Loucy (cell line): Measurements from ENCODE around the gene CASP7.

ENCODE experiments used
- H2AFZ ChIP-seq: fragments of 200-600 bp; sonication (generic); 2 replicates; pipeline ENCODE4 v1.6.0; 2016; ENCODE audit warnings: antibody characterized with exemption, mild to moderate bottlenecking, low read length, moderate library complexity
- H3F3A ChIP-seq: fragments of 200-600 bp; 2 replicates; pipeline ENCODE4 v1.6.0; 2016; ENCODE audit warnings: antibody characterized with exemption, low read depth, mild to moderate bottlenecking
- H3K27me3 ChIP-seq: fragments of 200-600 bp; sonication (generic); 2 replicates; pipeline ENCODE4 v1.6.1; 2014; ENCODE audit warnings: low read length, mild to moderate bottlenecking; ENCODE audit not compliant: insufficient read depth, poor library complexity, severe bottlenecking
- H3K36me3 ChIP-seq: fragments of 200-600 bp; sonication (generic); 2 replicates; pipeline ENCODE4 v1.6.1; 2016; ENCODE audit warnings: low read length; ENCODE audit not compliant: insufficient read depth
- H3K4me1 ChIP-seq: fragments of 200-600 bp; sonication (generic); 2 replicates; pipeline ENCODE4 v1.5.1; 2014; ENCODE audit warnings: low read length, mild to moderate bottlenecking; ENCODE audit not compliant: insufficient read depth, poor library complexity, severe bottlenecking
- H3K4me2 ChIP-seq: fragments of 200-600 bp; sonication (generic); 2 replicates; pipeline ENCODE4 v1.6.0; 2014; ENCODE audit warnings: antibody characterized with exemption, low read length, low read depth, mild to moderate bottlenecking; ENCODE audit not compliant: poor library complexity, severe bottlenecking
- H3K4me3 ChIP-seq: fragments of 200-600 bp; sonication (generic); 2 replicates; pipeline ENCODE4 v1.5.1; 2014; ENCODE audit warnings: low read length, mild to moderate bottlenecking, mixed read lengths; ENCODE audit not compliant: poor library complexity, severe bottlenecking
- H3K79me2 ChIP-seq: fragments of 200-600 bp; sonication (generic); 2 replicates; pipeline ENCODE4 v1.6.1; 2014; ENCODE audit warnings: low read length; ENCODE audit not compliant: insufficient read depth
- H3K9ac ChIP-seq: fragments of 200-600 bp; sonication (generic); 2 replicates; pipeline ENCODE4 v1.6.0; 2014; ENCODE audit warnings: mild to moderate bottlenecking, low read depth, low read length, moderate library complexity; ENCODE audit not compliant: poor library complexity, severe bottlenecking
- H3K9me2 ChIP-seq: fragments of 200-600 bp; sonication (generic); replicated peaks from 2 replicates; pipeline ENCODE4 v1.6.1; 2016; ENCODE audit warnings: low read depth, low read length, mixed read lengths
- H3K9me3 ChIP-seq: fragments of 200-600 bp; sonication (generic); 2 replicates; pipeline ENCODE4 v1.6.1; 2014; ENCODE audit warnings: mild to moderate bottlenecking, antibody characterized with exemption, low read length, low read depth; ENCODE audit not compliant: insufficient read depth
- H4K20me1 ChIP-seq: fragments of 200-600 bp; sonication (generic); 2 replicates; pipeline ENCODE4 v1.6.0; 2014; ENCODE audit warnings: antibody characterized with exemption, low read length, mild to moderate bottlenecking; ENCODE audit not compliant: insufficient read depth, poor library complexity, severe bottlenecking
- CTCF ChIP-seq: fragments of 200-600 bp; sonication (generic); conservative IDR thresholded peaks from 2 replicates; pipeline ENCODE4 v1.5.1; 2014; ENCODE audit warnings: mild to moderate bottlenecking, antibody characterized with exemption, low read length
- EZH2phosphoT487 ChIP-seq: fragments of 200-600 bp; IDR thresholded peaks from 2 replicates; pipeline ENCODE4 v1.6.1; 2018; ENCODE audit warnings: antibody characterized with exemption, mild to moderate bottlenecking, moderate library complexity, borderline replicate concordance

The CASP7 gene

DNA sequence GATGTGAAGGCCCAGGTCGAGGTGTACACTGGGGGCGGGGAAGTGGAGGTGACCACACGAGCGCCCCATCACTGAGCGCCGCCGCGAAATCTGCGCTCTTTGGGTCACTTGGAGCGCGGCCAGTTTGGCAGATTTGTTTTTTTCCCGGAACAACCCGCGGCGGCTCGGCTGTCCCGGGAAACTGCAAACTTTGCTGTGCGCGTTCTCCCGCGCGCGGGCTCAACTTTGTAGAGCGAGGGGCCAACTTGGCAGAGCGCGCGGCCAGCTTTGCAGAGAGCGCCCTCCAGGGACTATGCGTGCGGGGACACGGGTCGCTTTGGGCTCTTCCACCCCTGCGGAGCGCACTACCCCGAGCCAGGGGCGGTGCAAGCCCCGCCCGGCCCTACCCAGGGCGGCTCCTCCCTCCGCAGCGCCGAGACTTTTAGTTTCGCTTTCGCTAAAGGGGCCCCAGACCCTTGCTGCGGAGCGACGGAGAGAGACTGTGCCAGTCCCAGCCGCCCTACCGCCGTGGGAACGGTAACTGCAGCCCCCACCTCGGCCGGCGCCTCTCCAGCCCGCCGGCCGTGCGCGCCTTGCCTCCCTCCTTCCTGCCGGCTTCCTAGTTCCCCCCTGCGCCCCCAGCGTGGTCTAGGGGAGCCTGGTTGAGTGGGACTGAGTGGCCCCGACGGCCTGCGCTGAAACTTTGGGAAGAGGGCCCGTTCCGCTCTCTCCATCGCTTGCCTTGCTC lies at the start of gene CASP7:
Gene CASP7 (plus strand): TSS at position 450 of the 727 bp plus-strand sequence. CDS start 17,582 bp downstream, outside the sequence.
- H3F3A ChIP-seq: no peaks in the 10 kb centered on the region; the same call in 1 of the 2 replicates
- peaks cover 15% of the 10 kb centered on the region for H4K20me1 ChIP-seq
- no peaks in the 10 kb centered on the region for H3K36me3 ChIP-seq
- peak within 1 kb of the TSS; percentile 99 for H3K4me2 ChIP-seq
- no peaks in the 10 kb centered on the region for H3K9me3 ChIP-seq
- H3K4me1 ChIP-seq: peaks cover 33% of the 10 kb centered on the region
- peak within 1 kb of the TSS; percentile 88 for H3K9ac ChIP-seq
- H2AFZ ChIP-seq: peak within 1 kb of the TSS; percentile 98
- no peaks in the 10 kb centered on the region for H3K9me2 ChIP-seq
- H3K27me3 ChIP-seq: no peaks in the 10 kb centered on the region
- H3K79me2 ChIP-seq: peaks cover 44% of the 10 kb centered on the region
- TF ChIP-seq CTCF: no peak
- no peak for TF ChIP-seq EZH2phosphoT487
- H3K4me3 ChIP-seq: peak within 1 kb of the TSS; percentile 93

GRCh38 chr10:113630929-113631533 lies 48.7 kb upstream of the CASP7 start:
- no peak for TF ChIP-seq EZH2phosphoT487
- TF ChIP-seq CTCF: no peak
- H3K9me2 ChIP-seq: no peaks in the 10 kb centered on the region
- no peaks in the 10 kb centered on the region for H3F3A ChIP-seq

DNA sequence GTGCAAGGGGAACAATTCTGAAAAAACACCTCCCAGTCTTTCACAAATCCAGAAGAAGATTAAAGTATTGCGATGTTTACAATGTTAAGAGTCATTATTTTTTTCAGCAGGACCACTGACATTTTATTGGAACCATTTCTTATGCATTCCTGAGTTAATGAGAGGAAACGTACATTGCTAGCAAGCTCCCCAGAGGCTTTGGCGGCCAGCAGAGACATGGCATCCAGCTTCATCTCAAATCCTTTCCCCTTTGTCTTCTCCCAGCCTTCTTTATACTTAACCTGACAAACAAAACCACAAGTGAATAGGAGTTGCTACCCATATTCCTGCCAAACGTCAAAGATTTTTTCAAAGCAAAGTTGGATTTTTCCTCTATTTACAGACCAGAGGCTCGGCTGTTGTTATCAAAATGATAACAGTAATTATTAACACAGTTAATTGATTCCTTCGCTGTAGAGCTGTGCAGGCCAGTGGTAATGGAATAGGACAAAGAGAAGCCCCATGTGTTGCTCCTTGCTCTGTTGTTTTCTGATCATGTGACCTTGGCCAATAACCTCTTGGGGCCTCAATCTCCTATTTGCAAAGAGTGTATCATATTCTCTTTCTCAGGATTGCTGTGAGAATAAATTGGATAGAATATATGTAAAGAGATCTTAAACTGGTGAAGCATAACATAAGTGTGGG lies 47.9 kb upstream of the CASP7 start:
- no peaks in the 10 kb centered on the region for H3K9me2 ChIP-seq

More at GRCh38 chr10:113630929-113631533, 48.7 kb upstream of the CASP7 start:
- Histone ChIP-seq H3K4me2 (no peak overlapping the region), H3K36me3 (no peaks in the 10 kb centered on the region), H2AFZ (no peak overlapping the region), H3K4me3 (no peak overlapping the region), H3K79me2 (no peaks in the 10 kb centered on the region), H3K4me1 (no peaks in the 10 kb centered on the region), H4K20me1 (no peaks in the 10 kb centered on the region), H3K27me3 (no peaks in the 10 kb centered on the region), H3K9me3 (no peaks in the 10 kb centered on the region), H3K9ac (no peak overlapping the region)

More for the DNA sequence above, 47.9 kb upstream of the CASP7 start:
- H3K4me3 ChIP-seq: no peak overlapping the region
- H3K27me3 ChIP-seq: no peaks in the 10 kb centered on the region
- no peaks in the 10 kb centered on the region for H3F3A ChIP-seq
- H3K9me3 ChIP-seq: no peaks in the 10 kb centered on the region
- TF ChIP-seq EZH2phosphoT487 (no peak), CTCF (no peak)
- H2AFZ ChIP-seq: no peak overlapping the region
- no peaks in the 10 kb centered on the region for H4K20me1 ChIP-seq
- no peaks in the 10 kb centered on the region for H3K36me3 ChIP-seq
- H3K4me2 ChIP-seq: no peak overlapping the region
- no peak overlapping the region for H3K9ac ChIP-seq
- no peaks in the 10 kb centered on the region for H3K4me1 ChIP-seq
- no peaks in the 10 kb centered on the region for H3K79me2 ChIP-seq
